Body of pancreas (tissue), 4 donors: ENCODE results near the gene GAPT. TPM values are rescaled to one million over a fixed set of nuclear protein-coding genes. Genes with fewer than 3 reads are reported as not detected.

Source experiments
- ATAC-seq: fragments of 150-250 bp; one replicate; pipeline ENCODE4 v1.9.1; 2016
- DNase-seq, 4 donors: peaks; one replicate each; pipeline ENCODE4 v3.0.0-alpha.2; 2019
- H3K27ac ChIP-seq, 4 donors: fragments of 200-600 bp; sonication (generic); 1 replicate in 3 of 4; 2 replicates in 1 of 4; pipeline versions ENCODE4 v1.5.1 to v1.6.1; 2016 to 2019; ENCODE audit warnings: mild to moderate bottlenecking in 1 of 4, mixed read lengths in 1 of 4, moderate library complexity in 1 of 4
- H3K27me3 ChIP-seq, 2 donors: fragments of 200-600 bp; sonication (generic); one replicate each; pipeline ENCODE4 v1.6.0; 2016; ENCODE audit warnings: mild to moderate bottlenecking in 1 of 2
- H3K36me3 ChIP-seq, 2 donors: fragments of 200-600 bp; sonication (generic); replicated peaks in 1 of 2; 2 replicates each; pipeline ENCODE4 v1.5.1; 2016; ENCODE audit warnings: low read depth in 2 of 2; ENCODE audit not compliant: insufficient read depth in 1 of 2
- H3K4me1 ChIP-seq: fragments of 200-600 bp; sonication (generic); one replicate; pipeline ENCODE4 v1.6.0; 2016
- H3K4me3 ChIP-seq, 2 donors: fragments of 200-600 bp; sonication (generic); 1 replicate in 1 of 2; 2 replicates in 1 of 2; pipeline ENCODE4 v1.5.1; 2016 to 2019
- H3K9me3 ChIP-seq, 3 donors: fragments of 200-600 bp; sonication (generic); 1 replicate in 2 of 3; 2 replicates in 1 of 3; pipeline ENCODE4 v1.5.1; 2016
- CTCF ChIP-seq, 7 experiments: fragments of 450-650 bp in 4 of 7; fragments of 200-600 bp in 3 of 7; sonication (generic) in 3 of 7; IDR thresholded peaks; one replicate each; pipeline ENCODE4 v1.5.1; 2016 to 2019; ENCODE audit warnings: antibody characterized with exemption in 7 of 7
- POLR2A ChIP-seq, 3 donors: fragments of 450-650 bp; IDR thresholded peaks; one replicate each; pipeline ENCODE4 v1.6.1; 2016; ENCODE audit warnings: antibody characterized with exemption in 3 of 3, mild to moderate bottlenecking in 2 of 3
- WGBS, 2 donors: methylation state at CpG; one replicate each; pipeline ENCODE4 v1.1.5; 2017; 5-methylcytosine and 5-hydroxymethylcytosine counted together
- intact Hi-C: fragments of 100-400 bp; cut with DNase I; formaldehyde crosslinking; loops from one replicate; pipeline ENCODE4 v1.15.1; 2023
- total RNA-seq, 2 donors: library from RNA; depleted of rRNA; stranded (reverse); fragments of >200 nt; gene quantifications; one replicate each; pipeline ENCODE4 v1.1.0, GENCODE V29; 2016

Gene GAPT
- total RNA-seq, 2 donors from 2014 or later: 1.3 TPM; not detected in 1

- TF ChIP-seq POLR2A (IDR thresholded peaks at IDR 0.05) (no peak), CTCF (IDR thresholded peaks at IDR 0.05) (no peak)
- peaks cover 6 to 8% of the 10 kb centered on the region in 2 donors for H3K36me3 ChIP-seq
- no peaks in the 10 kb centered on the region for H3K27me3 ChIP-seq
- peaks cover 39% of the 10 kb centered on the region for H3K4me1 ChIP-seq
- no peaks in the 10 kb centered on the region for H3K9me3 ChIP-seq
- DNase-seq (no peak), ATAC-seq (no peak)
- H3K27ac ChIP-seq: no peak overlapping the region
- intact Hi-C loops: no loop called here
- 75 to 82% methylated on average over 1 of the region's 1 CpG for WGBS, 2 donors
- H3K4me3 ChIP-seq: no peak overlapping the region
Observed at GRCh38 chr5:58454025-58454424, 37.2 kb upstream of the GAPT start.

GRCh38 chr5:58455066-58455465, 36.2 kb upstream of the GAPT start:
- H3K4me3 ChIP-seq: no peak overlapping the region
- ATAC-seq (no peak), DNase-seq (no peak)
- peaks cover 39% of the 10 kb centered on the region for H3K4me1 ChIP-seq
- WGBS, 2 donors: 71 to 75% methylated on average over 5 of the region's 5 CpGs
- no peaks in the 10 kb centered on the region for H3K27me3 ChIP-seq
- H3K36me3 ChIP-seq: peaks cover 6 to 8% of the 10 kb centered on the region in 2 donors
- intact Hi-C loops: loop anchor here (5.0 kb wide), 1 partner anchor 558 kb away; no protein-coding TSS in a partner anchor
- H3K9me3 ChIP-seq: no peaks in the 10 kb centered on the region
- TF ChIP-seq POLR2A (IDR thresholded peaks at IDR 0.05) (no peak), CTCF (IDR thresholded peaks at IDR 0.05) (no peak)
- H3K27ac ChIP-seq: no peak overlapping the region

- no peak for DNase-seq
- no peak for TF ChIP-seq CTCF (IDR thresholded peaks at IDR 0.05)
- no peak for TF ChIP-seq POLR2A (IDR thresholded peaks at IDR 0.05)
- peaks cover 39% of the 10 kb centered on the region for H3K4me1 ChIP-seq
- H3K36me3 ChIP-seq: peaks cover 6 to 8% of the 10 kb centered on the region in 2 donors
- H3K9me3 ChIP-seq: no peaks in the 10 kb centered on the region
- no peaks in the 10 kb centered on the region for H3K27me3 ChIP-seq
- no peak overlapping the region for H3K4me3 ChIP-seq
- no peak overlapping the region for H3K27ac ChIP-seq
- WGBS, 2 donors: 92% methylated on average over 5 of the region's 5 CpGs
- intact Hi-C loops: loop anchor here (5.0 kb wide), 1 partner anchor 558 kb away; no protein-coding TSS in a partner anchor
- ATAC-seq: no peak
Observed at GRCh38 chr5:58455480-58455879, 35.8 kb upstream of the GAPT start.

- Histone ChIP-seq H3K27me3 (no peaks in the 10 kb centered on the region), H3K4me1 (peaks cover 42% of the 10 kb centered on the region), H3K9me3 (no peaks in the 10 kb centered on the region), H3K4me3 (no peak overlapping the region), H3K27ac (no peak overlapping the region), H3K36me3 (peaks cover 6 to 8% of the 10 kb centered on the region in 2 donors)
- WGBS, 2 donors: 78 to 79% methylated on average over 3 of the region's 3 CpGs
- DNase-seq (no peak), ATAC-seq (no peak)
- no peak for TF ChIP-seq POLR2A (IDR thresholded peaks at IDR 0.05)
- TF ChIP-seq CTCF (IDR thresholded peaks at IDR 0.05): no peak
- intact Hi-C loops: loop anchor here (5.0 kb wide), 1 partner anchor 559 kb away; no protein-coding TSS in a partner anchor
Observed at GRCh38 chr5:58456026-58456425, 35.2 kb upstream of the GAPT start.

- H3K9me3 ChIP-seq: no peaks in the 10 kb centered on the region
- H3K27ac ChIP-seq: no peak overlapping the region
- no peak overlapping the region for H3K4me3 ChIP-seq
- H3K4me1 ChIP-seq: peaks cover 46% of the 10 kb centered on the region
- DNase-seq (no peak), ATAC-seq (no peak)
- peaks cover 6 to 8% of the 10 kb centered on the region in 2 donors for H3K36me3 ChIP-seq
- 75 to 87% methylated on average over 1 of the region's 1 CpG for WGBS, 2 donors
- TF ChIP-seq CTCF (IDR thresholded peaks at IDR 0.05) (no peak), POLR2A (IDR thresholded peaks at IDR 0.05) (no peak)
- H3K27me3 ChIP-seq: no peaks in the 10 kb centered on the region
- intact Hi-C loops: loop anchor here (5.0 kb wide), 1 partner anchor 559 kb away; no protein-coding TSS in a partner anchor
Observed at GRCh38 chr5:58456486-58456885, 34.7 kb upstream of the GAPT start.
